GM18951 (cell line): ENCODE data around the gene UROC1.

Experiments
- POLR2A ChIP-seq: IDR thresholded peaks from 4 replicates; pipeline ENCODE4 v1.6.1; 2011; ENCODE audit warnings: mild to moderate bottlenecking; ENCODE audit not compliant: insufficient read length, insufficient read depth; ENCODE audit errors: extremely low read depth
- in situ Hi-C: fragments of 300-500 bp; cut with MboI; formaldehyde crosslinking; loops from one replicate; pipeline ENCODE4 v1.12.0; 2022; ENCODE audit warnings: low sequenced_read_pairs, mixed read lengths, inconsistent platforms; ENCODE audit not compliant: unreplicated experiment

The UROC1 gene

DNA sequence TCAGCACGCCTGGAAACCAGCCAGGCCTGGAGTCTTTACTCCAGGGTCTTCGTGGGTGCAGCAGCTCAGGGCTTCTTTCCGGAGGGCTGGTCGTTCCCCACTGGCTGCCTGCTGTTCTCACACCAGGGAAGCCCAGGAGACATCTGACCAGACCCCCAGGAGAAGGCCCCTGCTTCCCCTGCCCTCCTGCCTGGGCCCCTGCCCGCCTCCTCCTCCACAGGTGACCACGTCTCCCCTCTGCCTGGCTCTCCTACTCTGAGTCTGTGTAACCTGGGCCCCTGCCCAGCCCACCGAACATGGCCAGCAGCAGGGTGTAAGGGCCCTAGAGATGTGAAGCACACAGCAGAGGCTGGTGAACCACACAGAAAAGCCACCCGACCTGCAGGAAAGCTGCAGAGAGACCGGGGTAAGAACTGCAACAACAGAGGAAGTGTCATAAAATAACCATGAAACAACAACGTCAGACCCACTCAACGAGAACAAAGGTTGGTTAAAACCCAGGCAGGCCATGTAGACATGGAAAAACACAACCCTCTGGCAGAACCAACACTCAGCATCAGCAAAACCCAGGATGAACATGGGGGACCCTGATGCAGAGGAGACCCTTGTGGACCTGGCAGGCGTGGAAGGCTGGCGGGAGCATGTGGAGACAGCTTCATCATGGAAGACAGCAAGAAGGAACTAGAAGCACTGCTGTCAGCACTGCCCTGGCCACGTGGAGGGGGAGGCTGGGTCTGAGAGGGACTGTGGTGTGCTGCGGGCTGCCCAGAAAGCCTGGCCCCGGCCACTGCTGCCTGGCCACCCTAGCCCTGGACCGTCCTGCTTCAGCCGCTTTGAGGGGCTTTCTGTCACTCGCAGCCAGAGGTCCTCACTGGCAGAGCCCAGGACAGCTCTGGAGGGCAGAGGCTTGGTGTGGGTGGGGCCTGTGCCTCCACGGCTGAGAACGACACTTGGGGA lies 20.4 kb downstream of the UROC1 start:
- in situ Hi-C loops, result no loop called here
- TF ChIP-seq POLR2A, result no peak

GRCh38 chr3:126495786-126496185 lies 21.8 kb downstream of the UROC1 start:
- no peak for TF ChIP-seq POLR2A
- in situ Hi-C loops, result no loop called here

DNA sequence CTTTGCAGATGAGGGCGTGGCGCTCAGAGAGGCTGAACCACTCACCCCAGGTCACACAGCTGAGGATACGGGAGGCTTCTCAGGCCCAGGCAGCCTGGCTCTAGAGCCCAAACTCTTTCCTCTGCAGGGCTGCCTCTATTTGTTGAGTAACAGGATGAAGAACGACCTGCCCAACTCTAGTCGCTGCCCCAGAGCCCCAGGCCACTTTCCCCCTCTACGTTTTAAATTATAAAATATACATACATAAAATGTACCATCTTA lies 22.7 kb downstream of the UROC1 start:
- in situ Hi-C loops, result no loop called here
- no peak for TF ChIP-seq POLR2A

- no peak for TF ChIP-seq POLR2A
- in situ Hi-C loops, result no loop called here
Measured at GRCh38 chr3:126494204-126494969, 23.2 kb downstream of the UROC1 start.

DNA sequence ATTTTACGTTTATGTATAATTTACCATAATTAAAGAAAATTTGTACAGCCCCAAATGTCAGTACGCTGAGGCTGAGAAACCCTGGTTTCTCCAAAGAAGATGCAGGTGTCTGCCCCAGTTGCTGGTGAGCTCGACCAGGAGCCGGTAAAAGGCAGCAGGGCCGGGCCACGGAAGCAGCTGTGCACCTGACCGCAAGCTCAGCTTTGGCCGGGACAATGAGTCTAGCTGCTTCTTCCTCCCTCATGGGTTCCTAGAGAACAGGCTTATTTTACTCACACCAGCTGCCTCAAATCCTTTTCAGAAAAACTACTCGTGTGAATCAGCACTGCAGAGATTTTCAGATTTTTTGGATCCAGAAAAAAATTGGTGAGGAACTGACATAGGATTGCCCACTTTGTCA lies 23.8 kb downstream of the UROC1 start:
- in situ Hi-C loops, result no loop called here
- no peak for TF ChIP-seq POLR2A

DNA sequence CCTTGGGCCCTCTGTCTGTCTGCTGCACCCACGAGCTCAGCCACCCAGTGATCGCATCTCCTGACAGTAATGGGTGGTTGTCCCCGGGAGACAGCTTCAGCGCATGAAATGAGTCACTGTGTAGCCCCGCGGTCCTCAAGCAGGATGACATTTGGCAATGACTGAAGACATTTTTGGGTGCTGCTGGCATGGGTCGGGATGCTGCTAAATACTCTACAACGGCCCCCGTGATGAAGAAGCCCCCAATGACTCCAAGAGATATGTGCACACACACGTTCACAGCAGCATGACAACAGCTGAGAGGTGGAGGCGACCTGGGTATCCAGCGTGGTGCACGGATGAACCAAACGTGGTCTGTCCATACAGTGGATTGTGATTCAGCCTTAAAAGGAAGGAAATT lies 24.5 kb downstream of the UROC1 start:
- no peak for TF ChIP-seq POLR2A
- in situ Hi-C loops, result no loop called here

DNA sequence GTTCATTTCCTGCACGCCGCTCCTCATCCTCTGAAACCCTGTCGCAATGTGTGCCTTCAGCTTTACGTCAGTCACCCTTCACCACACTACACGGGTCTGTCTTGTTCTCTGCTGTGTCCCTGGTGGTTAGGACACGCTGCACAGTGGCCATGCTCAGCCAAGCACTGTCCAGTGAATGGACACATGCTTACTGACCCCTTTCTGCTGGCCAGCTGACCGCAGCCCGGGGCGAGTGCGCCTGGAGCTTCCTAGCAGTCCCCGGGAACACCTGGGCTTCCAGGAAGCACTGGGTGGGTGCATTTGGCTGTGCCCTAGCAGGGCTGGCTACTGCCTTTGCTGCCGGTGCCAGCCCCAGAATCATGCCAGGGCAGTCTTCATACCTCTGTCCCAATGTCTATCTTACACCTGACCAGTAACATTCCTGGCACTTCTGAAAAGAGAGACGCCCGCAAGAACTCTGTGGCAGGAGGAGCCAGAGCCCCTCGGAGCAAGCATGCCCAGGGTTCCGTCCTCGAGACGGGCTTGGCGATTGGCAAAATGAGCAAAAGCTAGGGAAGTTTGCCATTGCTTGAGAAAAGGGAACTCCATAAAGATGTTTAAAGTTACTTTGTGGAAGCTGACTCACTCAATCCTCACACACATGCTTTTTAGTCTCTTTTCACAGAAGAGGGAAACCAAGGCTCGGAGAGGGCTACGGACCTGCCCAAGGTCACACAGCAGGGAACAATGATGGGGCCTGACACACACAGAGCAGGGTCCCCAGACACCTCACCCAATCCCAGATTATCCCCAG lies 26.2 kb downstream of the UROC1 start:
- TF ChIP-seq POLR2A, result no peak
- in situ Hi-C loops, result no loop called here

DNA sequence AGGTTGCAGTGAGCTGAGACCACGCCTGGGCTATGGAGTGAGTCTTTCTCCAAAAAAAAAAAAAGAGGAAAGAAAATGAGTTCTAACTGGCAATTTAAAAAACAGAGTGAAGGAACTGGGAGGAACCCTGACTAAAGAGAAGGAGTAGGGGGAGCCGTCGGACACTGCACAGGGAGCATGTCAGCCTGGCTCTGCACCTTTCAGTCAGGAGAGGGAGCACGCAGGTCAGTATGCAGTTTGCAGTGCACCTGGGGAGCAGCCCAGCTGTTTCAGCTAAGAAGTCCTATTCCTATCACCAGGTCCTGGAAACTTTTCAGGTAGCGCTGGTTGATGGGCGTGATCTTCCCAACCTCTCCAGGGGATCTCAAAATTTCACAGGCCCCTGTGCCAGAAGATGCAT lies 27.0 kb downstream of the UROC1 start:
- no peak for TF ChIP-seq POLR2A
- in situ Hi-C loops, result no loop called here

DNA sequence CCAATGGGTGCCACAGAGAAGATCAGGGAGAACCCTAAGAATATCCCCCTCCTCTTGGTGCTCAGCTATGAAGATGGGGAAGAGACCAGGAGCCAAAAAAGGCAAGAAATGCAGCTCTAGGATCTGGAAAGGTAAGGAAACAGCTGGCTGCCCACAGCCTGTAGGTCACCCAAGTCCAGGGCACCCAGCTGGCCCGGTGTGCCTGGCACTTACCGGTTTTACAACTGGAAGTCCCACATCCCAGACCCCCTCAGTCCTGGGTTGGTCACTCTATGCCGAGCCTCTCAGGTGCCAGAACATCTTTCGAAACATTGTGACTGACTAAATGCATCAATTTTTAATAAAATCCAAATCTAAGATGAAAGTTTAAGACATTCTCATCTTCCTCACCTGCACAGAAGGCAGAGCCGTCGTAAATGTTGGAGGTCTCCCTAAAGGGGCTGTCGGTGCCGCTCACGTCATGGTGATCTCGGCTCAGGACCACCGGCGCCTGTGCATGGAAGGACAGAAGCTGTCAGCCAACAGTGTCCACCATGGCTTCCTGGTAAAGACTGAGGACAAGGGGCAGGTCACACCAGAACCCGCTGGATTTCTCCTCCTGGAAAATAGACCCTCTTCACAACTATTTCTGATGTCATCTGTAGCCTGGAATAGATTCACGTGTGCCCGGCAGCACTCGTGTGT lies 28.5 kb downstream of the UROC1 start:
- TF ChIP-seq POLR2A, result no peak
- in situ Hi-C loops, result no loop called here

- TF ChIP-seq POLR2A, result no peak
- in situ Hi-C loops, result no loop called here
Measured at GRCh38 chr3:126488185-126488584, 29.4 kb downstream of the UROC1 start.

- in situ Hi-C loops, result no loop called here
- TF ChIP-seq POLR2A, result no peak
Measured at GRCh38 chr3:126487151-126487771, 30.3 kb downstream of the UROC1 start.

- in situ Hi-C loops, result no loop called here
- no peak for TF ChIP-seq POLR2A
Measured at GRCh38 chr3:126486360-126486847, 31.2 kb downstream of the UROC1 start.
